ENCODE data around the gene NUDT12.

- TF ChIP-seq ELK1 (IDR thresholded peaks at IDR 0.05; ENCODE audit: low read depth, low read length) (no peak), CTCF (IDR thresholded peaks at IDR 0.05) (no peak), MYC (IDR thresholded peaks at IDR 0.05; ENCODE audit: borderline replicate concordance, low read length) (no peak), TP53 (CRISPR knock-in tag; IDR thresholded peaks at IDR 0.05) (no peak), POLR2A (IDR thresholded peaks at IDR 0.05; ENCODE audit: low read length) (no peak), REST (IDR thresholded peaks at IDR 0.05) (no peak), RAD21 (conservative IDR thresholded peaks at IDR 0.05 in 1 of 2, IDR thresholded peaks at IDR 0.05 in 1 of 2) (no peak), PBX3 (IDR thresholded peaks at IDR 0.05) (no peak), JUNB (IDR thresholded peaks at IDR 0.05) (no peak), HES2 (IDR thresholded peaks at IDR 0.05) (no peak), USF2 (IDR thresholded peaks at IDR 0.05) (no peak), CHD2 (IDR thresholded peaks at IDR 0.05; ENCODE audit: low read length, partially characterized antibody) (no peak), RCOR1 (IDR thresholded peaks at IDR 0.05; ENCODE audit: low read depth, low read length) (no peak)
Measured at GRCh38 chr5:103512500-103512899, 50.1 kb downstream of the NUDT12 start.

All from A549 (cell line).